Prostate gland (tissue), 2 donors: ENCODE measurements around the gene VILL. TPM values are rescaled to one million over a fixed set of nuclear protein-coding genes. Genes with fewer than 3 reads are reported as not detected.
"Not testable (repeated sequence)": the region's sequence is repeated elsewhere in the genome, so short reads cannot be mapped to it uniquely, and the experiment has no call there.

ENCODE experiments used
- DNase-seq: peaks from one replicate; pipeline ENCODE4 v3.0.0-alpha.2; 2019; ENCODE audit warnings: low spot score
- H3K27ac ChIP-seq, 2 donors: fragments of 200-600 bp; sonication (generic); 2 replicates each; pipeline ENCODE4 v1.5.1; 2017 to 2019
- H3K27me3 ChIP-seq: fragments of 200-600 bp; sonication (generic); replicated peaks from 2 replicates; pipeline ENCODE4 v1.5.1; 2019; ENCODE audit not compliant: insufficient read depth
- H3K36me3 ChIP-seq, 2 donors: fragments of 200-600 bp; sonication (generic); 1 replicate in 1 of 2; 2 replicates in 1 of 2; pipeline versions ENCODE4 v1.5.1 to v1.8.1; 2017 to 2019
- H3K4me1 ChIP-seq: fragments of 200-600 bp; sonication (generic); replicated peaks from 2 replicates; pipeline ENCODE4 v1.5.1; 2019
- H3K4me3 ChIP-seq, 2 donors: fragments of 200-600 bp; sonication (generic); 2 replicates each; pipeline ENCODE4 v1.5.1; 2017 to 2019
- H3K9me3 ChIP-seq: fragments of 200-600 bp; sonication (generic); 2 replicates; pipeline ENCODE4 v1.5.1; 2017
- POLR2A ChIP-seq: fragments of 450-650 bp; IDR thresholded peaks from one replicate; pipeline ENCODE4 v1.6.1; 2016; ENCODE audit warnings: antibody characterized with exemption, mild to moderate bottlenecking
- POLR2AphosphoS5 ChIP-seq: sonication (generic); formaldehyde crosslinking; IDR thresholded peaks from one replicate; pipeline ENCODE4 v1.6.1; 2017; ENCODE audit warnings: antibody characterized with exemption
- WGBS: methylation state at CpG from one replicate; pipeline ENCODE4 v1.1.5; 2018; 5-methylcytosine and 5-hydroxymethylcytosine counted together
- intact Hi-C: fragments of 100-400 bp; cut with DNase I; formaldehyde crosslinking; loops from one replicate; pipeline ENCODE4 v1.14.2; 2022
- total RNA-seq, 2 donors: library from RNA; depleted of rRNA; stranded (reverse); fragments of >200 nt; gene quantifications; one replicate each; pipeline ENCODE4 v1.1.0, GENCODE V29; 2016
- TF ChIP-seq, protein P1 (sequence below), 4 experiments: fragments of 200-600 bp in 2 of 4; fragments of 450-650 bp in 2 of 4; sonication (generic) in 2 of 4; IDR thresholded peaks; 1 replicate in 3 of 4; 2 replicates in 1 of 4; pipeline ENCODE4 v1.5.1; 2016 to 2019; ENCODE audit warnings: antibody characterized with exemption in 4 of 4, mild to moderate bottlenecking in 2 of 4, moderate library complexity in 2 of 4

The VILL gene
- total RNA-seq, 2 donors from 2014 or later = 29.1 to 29.3 TPM

DNA sequence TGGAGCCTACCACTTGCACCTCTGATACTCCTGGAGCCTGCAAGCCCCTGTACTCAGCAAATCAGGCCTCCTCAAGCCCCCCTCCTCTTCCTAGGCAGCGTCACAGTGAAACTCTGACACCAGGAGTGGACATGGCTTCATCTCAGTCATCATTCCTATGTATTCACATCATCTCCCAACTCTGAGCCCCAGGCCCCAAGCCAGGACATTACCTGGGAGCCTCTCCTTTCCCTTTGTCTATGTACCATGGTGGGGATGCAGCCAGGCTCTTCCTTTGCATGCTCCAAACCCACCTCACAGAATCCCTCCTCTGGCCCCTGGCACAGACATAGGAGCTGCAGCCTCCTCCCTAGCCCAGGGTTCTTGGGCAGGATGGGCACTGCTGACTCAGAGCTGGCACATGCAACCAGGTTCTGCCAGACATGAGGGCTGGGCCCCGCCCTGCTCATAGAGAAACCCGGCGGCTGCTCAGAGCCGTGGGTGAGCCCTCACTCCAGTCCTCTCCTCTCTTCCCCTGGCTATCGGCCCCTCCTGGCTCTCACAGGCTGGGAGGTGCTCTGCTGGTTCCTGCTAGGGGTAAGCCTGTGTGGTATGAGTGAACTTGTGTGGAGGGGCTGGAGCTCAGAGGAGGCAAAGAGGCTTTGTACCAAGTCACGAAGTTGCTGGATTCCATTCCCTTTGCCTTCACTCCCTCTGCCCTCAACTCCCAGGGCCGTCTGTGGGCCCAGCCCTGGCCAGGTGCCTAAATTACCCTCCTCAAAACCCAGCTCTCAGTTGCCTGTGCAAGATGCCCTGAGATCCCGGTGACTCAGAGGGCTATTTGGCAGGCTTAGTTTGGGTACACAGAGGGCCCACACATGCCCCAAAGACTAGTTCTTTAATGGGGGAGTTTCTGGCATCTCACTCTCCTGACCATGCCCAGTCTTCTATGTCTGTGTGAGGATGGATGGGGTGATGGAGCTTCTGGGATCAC lies 40.7 kb downstream of the VILL start:
- DNase-seq = peak; percentile 83
- Histone ChIP-seq H3K27me3 (no peaks in the 10 kb centered on the region), H3K4me3 (no peak overlapping the region), H3K36me3 (no peaks in the 10 kb centered on the region), H3K9me3 (no peaks in the 10 kb centered on the region), H3K27ac (peak overlapping the region; percentile 73 to 75), H3K4me1 (peaks cover 7% of the 10 kb centered on the region)
- TF ChIP-seq POLR2AphosphoS5 = peak; percentile 63
- no peak for TF ChIP-seq POLR2A
- WGBS = 18% methylated on average over 9 of the region's 9 CpGs
- intact Hi-C loops = no loop called here

DNA sequence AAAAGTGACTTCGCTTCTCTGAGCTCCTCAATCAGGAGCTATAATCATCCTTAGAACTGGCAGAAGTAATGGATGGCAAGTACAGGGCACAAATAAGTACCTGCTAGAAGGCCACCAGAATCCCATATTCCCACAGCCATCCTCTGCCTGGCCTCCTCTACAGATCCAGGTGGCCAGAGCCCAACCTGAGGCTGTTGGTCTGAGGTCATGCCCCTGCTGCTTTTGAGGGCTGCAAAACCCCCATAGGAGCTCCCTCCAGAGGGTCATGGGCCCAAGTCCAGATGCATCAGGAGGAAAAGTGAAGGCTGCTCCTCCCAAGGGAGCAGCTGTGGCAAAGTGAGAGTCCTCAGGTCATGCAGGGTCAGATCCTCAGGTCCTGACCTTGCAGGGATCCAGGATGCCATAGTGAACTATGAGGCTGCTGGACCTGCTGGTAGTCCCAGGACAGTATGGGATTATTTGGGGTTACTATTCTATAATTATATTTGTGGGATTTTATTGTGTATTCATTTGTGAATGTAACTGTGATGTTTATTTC lies 41.8 kb downstream of the VILL start:
- Histone ChIP-seq H3K9me3 (no peaks in the 10 kb centered on the region), H3K4me3 (no peak overlapping the region), H3K27me3 (no peaks in the 10 kb centered on the region), H3K36me3 (no peaks in the 10 kb centered on the region), H3K4me1 (peaks cover 7% of the 10 kb centered on the region), H3K27ac (no peak overlapping the region)
- WGBS = 100% methylated on average over 1 of the region's 1 CpG
- intact Hi-C loops = no loop called here
- TF ChIP-seq POLR2AphosphoS5 (no peak), POLR2A (no peak)
- TF ChIP-seq, protein P1, sequence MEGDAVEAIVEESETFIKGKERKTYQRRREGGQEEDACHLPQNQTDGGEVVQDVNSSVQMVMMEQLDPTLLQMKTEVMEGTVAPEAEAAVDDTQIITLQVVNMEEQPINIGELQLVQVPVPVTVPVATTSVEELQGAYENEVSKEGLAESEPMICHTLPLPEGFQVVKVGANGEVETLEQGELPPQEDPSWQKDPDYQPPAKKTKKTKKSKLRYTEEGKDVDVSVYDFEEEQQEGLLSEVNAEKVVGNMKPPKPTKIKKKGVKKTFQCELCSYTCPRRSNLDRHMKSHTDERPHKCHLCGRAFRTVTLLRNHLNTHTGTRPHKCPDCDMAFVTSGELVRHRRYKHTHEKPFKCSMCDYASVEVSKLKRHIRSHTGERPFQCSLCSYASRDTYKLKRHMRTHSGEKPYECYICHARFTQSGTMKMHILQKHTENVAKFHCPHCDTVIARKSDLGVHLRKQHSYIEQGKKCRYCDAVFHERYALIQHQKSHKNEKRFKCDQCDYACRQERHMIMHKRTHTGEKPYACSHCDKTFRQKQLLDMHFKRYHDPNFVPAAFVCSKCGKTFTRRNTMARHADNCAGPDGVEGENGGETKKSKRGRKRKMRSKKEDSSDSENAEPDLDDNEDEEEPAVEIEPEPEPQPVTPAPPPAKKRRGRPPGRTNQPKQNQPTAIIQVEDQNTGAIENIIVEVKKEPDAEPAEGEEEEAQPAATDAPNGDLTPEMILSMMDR (IDR thresholded peaks at IDR 0.05) = no peak
- no peak for DNase-seq

DNA sequence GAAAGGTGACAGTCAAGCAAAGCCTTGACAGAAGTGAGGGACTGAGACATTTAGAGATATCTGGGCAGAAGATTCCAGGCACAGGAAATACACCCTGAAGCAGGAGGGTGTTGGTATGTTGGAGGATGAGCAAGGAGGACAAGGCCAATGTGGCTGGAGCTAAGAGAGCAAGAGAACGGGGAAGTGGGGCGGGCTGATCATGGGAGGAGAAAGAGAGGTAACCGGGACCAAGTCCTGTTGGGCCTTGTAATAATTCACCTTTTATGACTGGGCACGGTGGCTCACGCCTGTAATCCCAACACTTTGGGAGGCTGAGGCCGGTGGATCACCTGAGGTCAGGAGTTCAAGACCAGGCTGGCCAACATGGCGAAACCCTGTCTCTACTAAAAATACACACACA lies 43.0 kb downstream of the VILL start:
- intact Hi-C loops, H3K27ac ChIP-seq, H3K27me3 ChIP-seq, H3K36me3 ChIP-seq, H3K4me3 ChIP-seq, H3K9me3 ChIP-seq, H3K4me1 ChIP-seq, DNase-seq: not testable (repeated sequence)
- WGBS = 82% methylated on average over 7 of the region's 7 CpGs

DNA sequence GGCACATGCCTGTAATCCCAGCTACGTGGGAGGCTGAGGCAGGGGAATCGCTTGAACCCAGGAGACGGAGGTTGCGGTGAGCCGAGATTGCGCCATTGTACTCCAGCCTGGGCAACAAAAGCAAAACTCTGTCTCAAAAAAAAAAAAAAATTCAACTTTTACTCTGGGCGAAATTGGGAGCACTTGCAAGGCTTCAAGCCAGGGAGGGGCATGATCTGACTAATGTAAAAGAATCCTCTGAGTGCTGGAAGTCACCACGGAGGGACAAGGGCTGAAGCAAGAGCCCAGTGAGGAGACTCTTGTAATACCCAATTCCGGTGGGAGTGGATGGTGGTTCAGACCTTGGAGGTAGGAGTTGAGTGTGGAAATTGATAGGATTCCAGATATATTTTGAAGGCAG lies 43.7 kb downstream of the VILL start:
- H3K36me3 ChIP-seq, H3K27me3 ChIP-seq, H3K4me3 ChIP-seq, H3K9me3 ChIP-seq, DNase-seq, intact Hi-C loops, H3K27ac ChIP-seq, H3K4me1 ChIP-seq: not testable (repeated sequence)
- 90% methylated on average over 9 of the region's 9 CpGs for WGBS

DNA sequence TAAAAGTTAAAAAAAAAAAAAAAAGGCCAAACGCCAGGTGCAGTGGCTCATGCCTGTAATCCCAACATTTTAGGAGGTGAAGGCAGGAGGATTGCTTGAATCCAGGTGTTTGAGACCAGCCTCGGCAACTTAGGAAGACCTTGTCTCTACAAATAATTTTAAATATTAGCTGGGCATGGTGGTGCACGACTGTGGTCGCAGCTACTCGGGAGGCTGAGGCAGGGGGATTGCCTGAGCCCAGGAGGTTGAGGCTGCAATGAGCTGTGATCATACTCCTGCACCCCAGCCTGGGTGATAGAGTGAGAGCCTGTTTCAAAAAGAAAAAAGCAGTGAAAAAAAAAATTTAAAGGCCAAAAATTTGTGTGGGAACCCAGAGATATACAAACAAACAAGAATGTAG lies 45.7 kb downstream of the VILL start:
- intact Hi-C loops = loop anchor here (5.0 kb wide), 1 partner anchor 34 kb away; no protein-coding TSS in a partner anchor
- Histone ChIP-seq H3K36me3 (no peaks in the 10 kb centered on the region), H3K9me3 (no peaks in the 10 kb centered on the region), H3K4me3 (no peak overlapping the region), H3K27ac (no peak overlapping the region), H3K4me1 (no peaks in the 10 kb centered on the region), H3K27me3 (no peaks in the 10 kb centered on the region)
- 87% methylated on average over 5 of the region's 5 CpGs for WGBS
- DNase-seq = no peak
- TF ChIP-seq, protein P1 (IDR thresholded peaks at IDR 0.05) = no peak
- no peak for TF ChIP-seq POLR2AphosphoS5

DNA sequence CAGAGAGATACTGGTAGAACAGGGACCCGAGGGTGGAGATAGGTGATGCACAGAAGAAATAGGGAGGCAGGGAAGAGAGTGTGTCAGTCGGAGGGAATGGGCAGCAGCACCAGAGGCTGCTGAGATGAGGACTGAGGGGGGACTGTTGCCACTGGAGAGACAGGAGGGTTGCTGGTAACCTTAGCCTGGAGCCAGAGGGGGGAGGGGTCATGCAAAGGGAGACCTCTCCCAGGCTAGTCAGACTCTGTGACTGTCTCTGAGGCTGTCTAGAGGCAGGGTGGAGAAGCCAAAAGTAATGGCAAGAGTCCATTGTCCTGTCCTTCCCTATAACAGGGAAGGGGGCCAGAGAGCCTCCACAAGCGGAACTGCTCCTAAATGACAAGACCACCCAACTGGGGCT lies 46.3 kb downstream of the VILL start:
- intact Hi-C loops = loop anchor here (5.0 kb wide), 1 partner anchor 35 kb away; no protein-coding TSS in a partner anchor
- no peaks in the 10 kb centered on the region for H3K36me3 ChIP-seq
- 78% methylated on average over 3 of the region's 3 CpGs for WGBS
- H3K27me3 ChIP-seq = no peaks in the 10 kb centered on the region
- H3K4me1 ChIP-seq = no peaks in the 10 kb centered on the region
- no peak for DNase-seq
- H3K9me3 ChIP-seq = no peaks in the 10 kb centered on the region
- H3K27ac ChIP-seq = no peak overlapping the region
- H3K4me3 ChIP-seq = no peak overlapping the region
- TF ChIP-seq POLR2AphosphoS5 (no peak), POLR2A (no peak)
- TF ChIP-seq, protein P1 (IDR thresholded peaks at IDR 0.05) = no peak
